Ishikawa (cell line): ENCODE data around the gene PRICKLE2.

Experiments used
- CEBPB ChIP-seq: IDR thresholded peaks from 2 replicates; pipeline ENCODE4 v1.6.1; 2012
- CREB1 ChIP-seq: IDR thresholded peaks from 2 replicates; pipeline ENCODE4 v1.6.1; 2012; ENCODE audit warnings: low read depth
- EGR1 ChIP-seq: IDR thresholded peaks from 2 replicates; pipeline ENCODE4 v1.6.1; 2012
- EP300 ChIP-seq: IDR thresholded peaks from 2 replicates; pipeline ENCODE4 v1.6.1; 2012; ENCODE audit warnings: borderline replicate concordance
- FOXM1 ChIP-seq: IDR thresholded peaks from 2 replicates; pipeline ENCODE4 v1.6.1; 2012; ENCODE audit warnings: low read depth, borderline replicate concordance
- TAF1 ChIP-seq: IDR thresholded peaks from 2 replicates; pipeline ENCODE4 v1.6.1; 2012; ENCODE audit warnings: low read depth, mild to moderate bottlenecking
- TCF12 ChIP-seq: IDR thresholded peaks from 2 replicates; pipeline ENCODE4 v1.6.1; 2012; ENCODE audit warnings: low read depth
- TEAD4 ChIP-seq: IDR thresholded peaks from 2 replicates; pipeline ENCODE4 v1.6.1; 2012
- YY1 ChIP-seq: IDR thresholded peaks from 2 replicates; pipeline ENCODE4 v1.6.1; 2012; ENCODE audit warnings: low read depth
- TF ChIP-seq, protein P1 (sequence below): IDR thresholded peaks from 2 replicates; pipeline ENCODE4 v1.6.1; 2012; ENCODE audit warnings: low read depth, mild to moderate bottlenecking
- TF ChIP-seq, protein P2 (sequence below): IDR thresholded peaks from 2 replicates; pipeline ENCODE4 v1.6.1; 2012

DNA sequence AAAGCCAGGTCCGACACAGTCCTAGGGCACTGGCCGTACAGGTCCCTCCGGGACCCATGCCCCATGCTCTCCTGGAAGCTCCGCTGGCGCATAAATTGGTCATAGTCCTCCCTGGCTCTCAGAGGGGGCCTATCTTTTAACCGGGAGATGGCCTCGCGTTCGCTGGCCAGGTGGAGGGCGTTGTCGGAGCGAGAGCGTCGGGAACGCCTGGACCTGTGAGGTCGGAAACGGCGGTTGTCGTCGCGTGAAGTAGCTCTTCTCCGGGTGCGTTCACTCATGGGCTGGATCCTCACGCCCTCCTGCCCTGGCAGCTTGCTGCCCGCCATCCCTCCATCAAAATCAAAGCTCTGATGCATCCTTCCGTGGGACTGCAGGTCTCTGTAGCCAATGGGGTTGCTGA is 126.0 kb downstream of the PRICKLE2 start:
- no peak for TF ChIP-seq TCF12
- no peak for TF ChIP-seq FOXM1
- TF ChIP-seq EP300: no peak
- no peak for TF ChIP-seq TAF1
- TF ChIP-seq CREB1: no peak
- TF ChIP-seq CEBPB: no peak
- TF ChIP-seq EGR1: no peak
- TF ChIP-seq, protein P1, sequence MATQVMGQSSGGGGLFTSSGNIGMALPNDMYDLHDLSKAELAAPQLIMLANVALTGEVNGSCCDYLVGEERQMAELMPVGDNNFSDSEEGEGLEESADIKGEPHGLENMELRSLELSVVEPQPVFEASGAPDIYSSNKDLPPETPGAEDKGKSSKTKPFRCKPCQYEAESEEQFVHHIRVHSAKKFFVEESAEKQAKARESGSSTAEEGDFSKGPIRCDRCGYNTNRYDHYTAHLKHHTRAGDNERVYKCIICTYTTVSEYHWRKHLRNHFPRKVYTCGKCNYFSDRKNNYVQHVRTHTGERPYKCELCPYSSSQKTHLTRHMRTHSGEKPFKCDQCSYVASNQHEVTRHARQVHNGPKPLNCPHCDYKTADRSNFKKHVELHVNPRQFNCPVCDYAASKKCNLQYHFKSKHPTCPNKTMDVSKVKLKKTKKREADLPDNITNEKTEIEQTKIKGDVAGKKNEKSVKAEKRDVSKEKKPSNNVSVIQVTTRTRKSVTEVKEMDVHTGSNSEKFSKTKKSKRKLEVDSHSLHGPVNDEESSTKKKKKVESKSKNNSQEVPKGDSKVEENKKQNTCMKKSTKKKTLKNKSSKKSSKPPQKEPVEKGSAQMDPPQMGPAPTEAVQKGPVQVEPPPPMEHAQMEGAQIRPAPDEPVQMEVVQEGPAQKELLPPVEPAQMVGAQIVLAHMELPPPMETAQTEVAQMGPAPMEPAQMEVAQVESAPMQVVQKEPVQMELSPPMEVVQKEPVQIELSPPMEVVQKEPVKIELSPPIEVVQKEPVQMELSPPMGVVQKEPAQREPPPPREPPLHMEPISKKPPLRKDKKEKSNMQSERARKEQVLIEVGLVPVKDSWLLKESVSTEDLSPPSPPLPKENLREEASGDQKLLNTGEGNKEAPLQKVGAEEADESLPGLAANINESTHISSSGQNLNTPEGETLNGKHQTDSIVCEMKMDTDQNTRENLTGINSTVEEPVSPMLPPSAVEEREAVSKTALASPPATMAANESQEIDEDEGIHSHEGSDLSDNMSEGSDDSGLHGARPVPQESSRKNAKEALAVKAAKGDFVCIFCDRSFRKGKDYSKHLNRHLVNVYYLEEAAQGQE: no peak
- TF ChIP-seq, protein P2, sequence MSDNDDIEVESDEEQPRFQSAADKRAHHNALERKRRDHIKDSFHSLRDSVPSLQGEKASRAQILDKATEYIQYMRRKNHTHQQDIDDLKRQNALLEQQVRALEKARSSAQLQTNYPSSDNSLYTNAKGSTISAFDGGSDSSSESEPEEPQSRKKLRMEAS: no peak
- no peak for TF ChIP-seq TEAD4
- TF ChIP-seq YY1: no peak
